SU-DHL-6 (cell line): Measurements from ENCODE around the gene VCX2.
"Not testable (repeated sequence)": the region's sequence is repeated elsewhere in the genome, so short reads cannot be mapped to it uniquely, and the experiment has no call there.

Source experiments
- H2AFZ ChIP-seq: fragments of 200-600 bp; sonication (generic); 2 replicates; pipeline ENCODE4 v1.6.1; 2014; ENCODE audit warnings: low read depth, mild to moderate bottlenecking, moderate library complexity, mixed read lengths, antibody characterized with exemption, low read length; ENCODE audit not compliant: severe bottlenecking
- H3F3A ChIP-seq: fragments of 200-600 bp; shearing (Covaris generic); 2 replicates; pipeline ENCODE4 v1.6.0; 2016; ENCODE audit warnings: antibody characterized with exemption, mild to moderate bottlenecking; ENCODE audit not compliant: insufficient read depth
- H3K27ac ChIP-seq: fragments of 200-600 bp; sonication (generic); 2 replicates; pipeline ENCODE4 v1.5.1; 2016; ENCODE audit warnings: low read depth, mild to moderate bottlenecking, low read length, moderate library complexity, mixed read lengths
- H3K27me3 ChIP-seq: fragments of 200-600 bp; sonication (generic), shearing (Covaris generic); 2 replicates; pipeline ENCODE4 v1.6.0; 2014; ENCODE audit warnings: mild to moderate bottlenecking, low read length
- H3K36me3 ChIP-seq: fragments of 200-600 bp; sonication (generic); 2 replicates; pipeline ENCODE4 v1.6.1; 2014; ENCODE audit warnings: mild to moderate bottlenecking, low read length, mixed read lengths
- H3K4me2 ChIP-seq: fragments of 300-600, 200-600 bp; shearing (Covaris generic), sonication (generic); 2 replicates; pipeline ENCODE4 v1.6.0; 2014; ENCODE audit warnings: low read length, low read depth, mild to moderate bottlenecking; ENCODE audit not compliant: poor library complexity, severe bottlenecking
- H3K4me3 ChIP-seq: fragments of 200-600 bp; sonication (generic); 2 replicates; pipeline ENCODE4 v1.5.1; 2014; ENCODE audit warnings: antibody characterized with exemption, low read length, mild to moderate bottlenecking, mixed read lengths; ENCODE audit not compliant: insufficient read depth, poor library complexity, severe bottlenecking
- H3K79me2 ChIP-seq: fragments of 200-600 bp; sonication (generic); 2 replicates; pipeline ENCODE4 v1.6.1; 2014; ENCODE audit warnings: mild to moderate bottlenecking, low read length, moderate library complexity; ENCODE audit not compliant: insufficient read depth
- H3K9ac ChIP-seq: fragments of 200-600 bp; sonication (generic); 2 replicates; pipeline ENCODE4 v1.7.0; 2014; ENCODE audit warnings: mild to moderate bottlenecking, low read length
- H3K9me2 ChIP-seq: fragments of 200-600 bp; sonication (generic); replicated peaks from 2 replicates; pipeline ENCODE4 v1.6.1; 2014; ENCODE audit warnings: low read length; ENCODE audit not compliant: insufficient read depth
- H3K9me3 ChIP-seq: fragments of 200-600 bp; sonication (generic); 2 replicates; pipeline ENCODE4 v1.6.1; 2014; ENCODE audit warnings: low read length, mixed read lengths; ENCODE audit not compliant: insufficient read depth
- H4K20me1 ChIP-seq: fragments of 200-600 bp; sonication (generic); 2 replicates; pipeline ENCODE4 v1.6.1; 2014; ENCODE audit warnings: low read depth, mild to moderate bottlenecking, antibody characterized with exemption, low read length, moderate library complexity, mixed read lengths
- CTCF ChIP-seq: fragments of 200-600 bp; sonication (generic); IDR thresholded peaks from one replicate; pipeline ENCODE4 v1.5.1; 2017; ENCODE audit warnings: antibody characterized with exemption, mild to moderate bottlenecking, low read length, moderate library complexity; ENCODE audit not compliant: insufficient read depth, poor library complexity, severe bottlenecking
- EZH2phosphoT487 ChIP-seq: fragments of 200-600 bp; sonication (generic), shearing (Covaris generic); conservative IDR thresholded peaks from 2 replicates; pipeline ENCODE4 v1.6.1; 2018; ENCODE audit warnings: mild to moderate bottlenecking, antibody characterized with exemption, low read length, moderate library complexity, mixed read lengths

The VCX2 gene

GRCh38 chrX:8126092-8126491 lies 45.0 kb downstream of the VCX2 start:
- H3K79me2 ChIP-seq, result no peaks in the 10 kb centered on the region
- H3K9me2 ChIP-seq, result no peaks in the 10 kb centered on the region
- H3K9me3 ChIP-seq, result no peaks in the 10 kb centered on the region
- no peaks in the 10 kb centered on the region for H3K36me3 ChIP-seq
- no peak overlapping the region for H2AFZ ChIP-seq
- no peaks in the 10 kb centered on the region for H4K20me1 ChIP-seq
- TF ChIP-seq CTCF, result no peak
- H3K27me3 ChIP-seq, result no peaks in the 10 kb centered on the region
- H3F3A ChIP-seq, result no peaks in the 10 kb centered on the region
- no peak overlapping the region for H3K4me3 ChIP-seq
- H3K27ac ChIP-seq, result no peak overlapping the region
- H3K9ac ChIP-seq, result no peak overlapping the region
- H3K4me2 ChIP-seq, result no peak overlapping the region

GRCh38 chrX:8125566-8125965 lies 45.5 kb downstream of the VCX2 start:
- no peaks in the 10 kb centered on the region for H3K79me2 ChIP-seq
- H3K9ac ChIP-seq, result no peak overlapping the region
- no peaks in the 10 kb centered on the region for H3F3A ChIP-seq
- H3K27ac ChIP-seq, result no peak overlapping the region
- no peaks in the 10 kb centered on the region for H3K27me3 ChIP-seq
- H3K4me2 ChIP-seq, result no peak overlapping the region
- no peaks in the 10 kb centered on the region for H3K36me3 ChIP-seq
- no peaks in the 10 kb centered on the region for H3K9me3 ChIP-seq
- TF ChIP-seq EZH2phosphoT487 (no peak), CTCF (no peak)
- H3K9me2 ChIP-seq, result no peaks in the 10 kb centered on the region
- H3K4me3 ChIP-seq, result no peak overlapping the region
- no peak overlapping the region for H2AFZ ChIP-seq
- H4K20me1 ChIP-seq, result no peaks in the 10 kb centered on the region

GRCh38 chrX:8122538-8122937 lies 48.5 kb downstream of the VCX2 start:
- no peaks in the 10 kb centered on the region for H3K9me2 ChIP-seq
- H3K9me3 ChIP-seq, result no peaks in the 10 kb centered on the region
- H3F3A ChIP-seq, result no peaks in the 10 kb centered on the region
- no peak overlapping the region for H3K4me2 ChIP-seq
- no peak overlapping the region for H3K9ac ChIP-seq
- no peak overlapping the region for H3K27ac ChIP-seq
- H3K79me2 ChIP-seq, result no peaks in the 10 kb centered on the region
- no peaks in the 10 kb centered on the region for H4K20me1 ChIP-seq
- H3K27me3 ChIP-seq, result no peaks in the 10 kb centered on the region
- H2AFZ ChIP-seq, result no peak overlapping the region
- H3K4me3 ChIP-seq, result no peak overlapping the region
- H3K36me3 ChIP-seq, result no peaks in the 10 kb centered on the region
- TF ChIP-seq EZH2phosphoT487 (no peak), CTCF (no peak)

- H4K20me1 ChIP-seq, H3K27ac ChIP-seq, H2AFZ ChIP-seq, H3F3A ChIP-seq, H3K4me3 ChIP-seq, H3K9ac ChIP-seq, H3K27me3 ChIP-seq, H3K79me2 ChIP-seq, H3K9me3 ChIP-seq, H3K4me2 ChIP-seq, H3K9me2 ChIP-seq, H3K36me3 ChIP-seq: not testable (repeated sequence)
Measured at GRCh38 chrX:8121391-8121790, 49.7 kb downstream of the VCX2 start.
